ENCODE data around the gene NEU2.

NEU2 gene

GRCh38 chr2:233032551-233033320 lies at the start of gene NEU2:
Gene NEU2 (plus strand): TSS chr2:233032672. CDS start chr2:233032672, 0 bp downstream.
- DNase-seq (ENCODE audit: low read depth) = no peak

GRCh38 chr2:232982926-232983668 lies 49.4 kb upstream of the NEU2 start:
- no peak for DNase-seq (ENCODE audit: low read depth)

GRCh38 chr2:232983669-232984140 lies 48.8 kb upstream of the NEU2 start:
- DNase-seq (ENCODE audit: low read depth) = no peak

GRCh38 chr2:232984451-232985207 lies 47.8 kb upstream of the NEU2 start:
- no peak for DNase-seq (ENCODE audit: low read depth)

- DNase-seq (ENCODE audit: low read depth) = no peak
Observed at GRCh38 chr2:232986155-232986554, 46.3 kb upstream of the NEU2 start.

GRCh38 chr2:232993231-232993821 lies 39.1 kb upstream of the NEU2 start:
- no peak for DNase-seq (ENCODE audit: low read depth)

- DNase-seq (ENCODE audit: low read depth) = no peak
Observed at GRCh38 chr2:232994446-232994845, 38.0 kb upstream of the NEU2 start.

- DNase-seq (ENCODE audit: low read depth) = no peak
Observed at GRCh38 chr2:232997749-232998665, 34.5 kb upstream of the NEU2 start.

- no peak for DNase-seq (ENCODE audit: low read depth)
Observed at GRCh38 chr2:232998666-232998985, 33.8 kb upstream of the NEU2 start.

GRCh38 chr2:232999354-232999753 lies 33.1 kb upstream of the NEU2 start:
- DNase-seq (ENCODE audit: low read depth) = no peak

GRCh38 chr2:233000886-233001750 lies 31.4 kb upstream of the NEU2 start:
- no peak for DNase-seq (ENCODE audit: low read depth)

- no peak for DNase-seq (ENCODE audit: low read depth)
Observed at GRCh38 chr2:233002829-233003657, 29.4 kb upstream of the NEU2 start.

GRCh38 chr2:233003658-233004555 lies 28.6 kb upstream of the NEU2 start:
- DNase-seq (ENCODE audit: low read depth) = no peak

- DNase-seq (ENCODE audit: low read depth) = no peak
Observed at GRCh38 chr2:233005096-233005495, 27.4 kb upstream of the NEU2 start.

- no peak for DNase-seq (ENCODE audit: low read depth)
Observed at GRCh38 chr2:233006648-233007047, 25.8 kb upstream of the NEU2 start.

- no peak for DNase-seq (ENCODE audit: low read depth)
Observed at GRCh38 chr2:233007270-233007669, 25.2 kb upstream of the NEU2 start.

- DNase-seq (ENCODE audit: low read depth) = no peak
Observed at GRCh38 chr2:233007739-233008138, 24.7 kb upstream of the NEU2 start.

GRCh38 chr2:233009661-233010060 lies 22.8 kb upstream of the NEU2 start:
- DNase-seq (ENCODE audit: low read depth) = no peak

All from stimulated activated CD8-positive, alpha-beta memory T cell treated with anti-CD3 and anti-CD28 coated beads, Interleukin-4, amount 100 ng/mL, for 24 hours (primary cell).